Measurements from ENCODE around the gene PRDM5. TPM values are rescaled to one million over a fixed set of nuclear protein-coding genes. Genes with fewer than 3 reads are reported as not detected.

The PRDM5 gene
- total RNA-seq, 2 donors from 2014 or later, result 9.9 to 18.9 TPM

DNA sequence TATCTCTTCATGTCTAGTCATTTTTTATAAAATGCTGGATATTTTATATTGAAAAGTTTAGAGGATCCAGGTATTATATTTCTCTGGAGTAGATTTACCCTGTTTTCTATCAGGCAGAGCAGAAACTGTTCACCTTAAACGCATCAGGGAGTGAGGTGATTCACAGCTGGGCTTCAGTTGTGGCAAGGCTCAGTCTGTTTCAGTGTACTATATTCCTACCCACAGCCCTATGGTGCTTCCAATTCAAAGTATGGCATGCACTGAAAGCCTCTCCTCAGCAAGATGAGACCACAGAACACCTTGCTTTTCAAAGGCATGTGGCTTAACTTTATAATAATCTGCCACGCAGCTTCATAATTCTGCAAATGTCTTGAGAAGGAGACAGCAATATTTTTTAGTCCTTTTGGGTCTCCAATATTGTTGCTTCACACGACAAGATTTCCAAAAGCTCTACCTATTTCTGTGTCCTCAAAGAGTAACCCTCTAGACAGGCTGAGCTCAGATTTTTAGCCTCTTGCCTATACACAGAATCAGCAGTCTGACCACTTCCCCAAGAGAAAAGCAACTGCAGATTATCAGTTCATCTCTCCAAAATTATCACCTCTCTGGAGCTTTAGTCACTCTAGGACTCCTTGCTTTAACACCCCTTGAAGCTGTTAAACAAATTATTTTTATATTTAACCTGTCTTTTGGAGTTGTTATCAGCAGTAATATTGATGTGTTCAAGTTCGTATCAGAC lies 24.4 kb downstream of the PRDM5 start:
- WGBS, result 95% methylated on average over 4 of the region's 4 CpGs
- TF ChIP-seq POLR2A (IDR thresholded peaks at IDR 0.05), result no peak

GRCh38 chr4:120895554-120895953 lies 27.0 kb downstream of the PRDM5 start:
- Histone ChIP-seq H3K36me3 (no peaks in the 10 kb centered on the region), H3K27me3 (replicated peaks; ENCODE audit: insufficient read depth) (no peaks in the 10 kb centered on the region), H3K4me1 (replicated peaks) (no peaks in the 10 kb centered on the region), H3K4me3 (no peak overlapping the region), H3K9me3 (no peaks in the 10 kb centered on the region), H3K27ac (no peak overlapping the region)
- intact Hi-C loops (cut with DNase I), result no loop called here
- WGBS, result 82% methylated on average over 2 of the region's 2 CpGs
- TF ChIP-seq POLR2A (IDR thresholded peaks at IDR 0.05), result no peak
- TF ChIP-seq CTCF (IDR thresholded peaks at IDR 0.05), result no peak
- no peak for TF ChIP-seq POLR2AphosphoS5 (IDR thresholded peaks at IDR 0.05)
- DNase-seq (ENCODE audit: low spot score), result no peak

More for the DNA sequence above, 24.4 kb downstream of the PRDM5 start:
- intact Hi-C loops (cut with DNase I), result no loop called here
- H3K9me3 ChIP-seq, result no peaks in the 10 kb centered on the region
- no peaks in the 10 kb centered on the region for H3K36me3 ChIP-seq
- no peak overlapping the region for H3K27ac ChIP-seq
- DNase-seq (ENCODE audit: low spot score), result no peak
- no peaks in the 10 kb centered on the region for H3K27me3 ChIP-seq (replicated peaks; ENCODE audit: insufficient read depth)
- no peak overlapping the region for H3K4me3 ChIP-seq
- H3K4me1 ChIP-seq (replicated peaks), result no peaks in the 10 kb centered on the region

GRCh38 chr4:120893314-120893713 lies 29.2 kb downstream of the PRDM5 start:
- DNase-seq (ENCODE audit: low spot score), result no peak
- intact Hi-C loops (cut with DNase I), result no loop called here
- H3K36me3 ChIP-seq, result no peaks in the 10 kb centered on the region
- no peak overlapping the region for H3K27ac ChIP-seq
- no peaks in the 10 kb centered on the region for H3K9me3 ChIP-seq
- WGBS, result 72% methylated on average over 2 of the region's 2 CpGs
- H3K4me1 ChIP-seq (replicated peaks), result no peaks in the 10 kb centered on the region
- no peaks in the 10 kb centered on the region for H3K27me3 ChIP-seq (replicated peaks; ENCODE audit: insufficient read depth)
- no peak overlapping the region for H3K4me3 ChIP-seq
- TF ChIP-seq CTCF (IDR thresholded peaks at IDR 0.05), result no peak
- TF ChIP-seq POLR2AphosphoS5 (IDR thresholded peaks at IDR 0.05), result no peak
- TF ChIP-seq POLR2A (IDR thresholded peaks at IDR 0.05), result no peak

GRCh38 chr4:120886191-120886590 lies 36.3 kb downstream of the PRDM5 start:
- H3K9me3 ChIP-seq, result no peaks in the 10 kb centered on the region
- intact Hi-C loops (cut with DNase I), result no loop called here

GRCh38 chr4:120881846-120882245 lies 40.7 kb downstream of the PRDM5 start:
- Histone ChIP-seq H3K4me3 (no peak overlapping the region), H3K4me1 (replicated peaks) (no peaks in the 10 kb centered on the region), H3K27me3 (replicated peaks; ENCODE audit: insufficient read depth) (no peaks in the 10 kb centered on the region), H3K36me3 (no peaks in the 10 kb centered on the region), H3K9me3 (no peaks in the 10 kb centered on the region), H3K27ac (no peak overlapping the region)
- TF ChIP-seq POLR2AphosphoS5 (IDR thresholded peaks at IDR 0.05), result no peak
- TF ChIP-seq POLR2A (IDR thresholded peaks at IDR 0.05), result no peak
- TF ChIP-seq CTCF (IDR thresholded peaks at IDR 0.05), result no peak
- WGBS, result 99% methylated on average over 4 of the region's 4 CpGs
- intact Hi-C loops (cut with DNase I), result no loop called here
- no peak for DNase-seq (ENCODE audit: low spot score)

More at GRCh38 chr4:120886191-120886590, 36.3 kb downstream of the PRDM5 start:
- no peak for TF ChIP-seq CTCF (IDR thresholded peaks at IDR 0.05)
- Histone ChIP-seq H3K27me3 (replicated peaks; ENCODE audit: insufficient read depth) (no peaks in the 10 kb centered on the region), H3K27ac (no peak overlapping the region), H3K36me3 (no peaks in the 10 kb centered on the region), H3K4me3 (no peak overlapping the region), H3K4me1 (replicated peaks) (no peaks in the 10 kb centered on the region)
- no peak for DNase-seq (ENCODE audit: low spot score)

Data from prostate gland (tissue), 2 donors.